K562 (cell line): ENCODE results near the gene WIPF1.

Experiments used
- CTCF ChIP-seq, 3 experiments: IDR thresholded peaks in 2 of 3; conservative IDR thresholded peaks in 1 of 3; 2 replicates each; pipeline ENCODE4 v1.5.1; 2011 to 2012; ENCODE audit warnings: low read length in 3 of 3, mild to moderate bottlenecking in 3 of 3, control low read depth in 2 of 3, improper control_type of control experiment in 1 of 3, inconsistent platforms in 1 of 3, low read depth in 1 of 3, mixed read lengths in 1 of 3, moderate library complexity in 1 of 3; ENCODE audit not compliant: insufficient read depth in 2 of 3
- GABPB1 ChIP-seq: sonication (generic); formaldehyde crosslinking; IDR thresholded peaks from 2 replicates; pipeline ENCODE4 v1.8.0; 2022; ENCODE audit warnings: mild to moderate bottlenecking, missing genetic modification reagents
- ZBTB17 ChIP-seq: fragments of 450-650 bp; formaldehyde crosslinking; IDR thresholded peaks from 2 replicates; pipeline ENCODE4 v1.4.0; 2020; ENCODE audit warnings: mild to moderate bottlenecking

- TF ChIP-seq GABPB1 (no peak), CTCF (IDR thresholded peaks at IDR 0.05 in 2 of 3, conservative IDR thresholded peaks at IDR 0.05 in 1 of 3; ENCODE audit: insufficient read depth in 2 of 3, low read depth in 1 of 3, low read length in 3 of 3) (no peak), ZBTB17 (no peak; the same call in 1 of the 2 replicates)
Observed at GRCh38 chr2:174597345-174598047, at the start of gene WIPF1.
